WI38 (cell line): ENCODE results near the gene CCDC88C.

Experiments
- H3K4me3 ChIP-seq: 2 replicates; pipeline ENCODE4 v1.5.1; 2011; ENCODE audit warnings: low read depth, mild to moderate bottlenecking, control low read depth, low read length
- TF ChIP-seq, protein P1 (sequence below): IDR thresholded peaks from 2 replicates; pipeline ENCODE4 v1.5.1; 2012; ENCODE audit warnings: low read depth, mild to moderate bottlenecking, control low read depth, low read length

CCDC88C gene

DNA sequence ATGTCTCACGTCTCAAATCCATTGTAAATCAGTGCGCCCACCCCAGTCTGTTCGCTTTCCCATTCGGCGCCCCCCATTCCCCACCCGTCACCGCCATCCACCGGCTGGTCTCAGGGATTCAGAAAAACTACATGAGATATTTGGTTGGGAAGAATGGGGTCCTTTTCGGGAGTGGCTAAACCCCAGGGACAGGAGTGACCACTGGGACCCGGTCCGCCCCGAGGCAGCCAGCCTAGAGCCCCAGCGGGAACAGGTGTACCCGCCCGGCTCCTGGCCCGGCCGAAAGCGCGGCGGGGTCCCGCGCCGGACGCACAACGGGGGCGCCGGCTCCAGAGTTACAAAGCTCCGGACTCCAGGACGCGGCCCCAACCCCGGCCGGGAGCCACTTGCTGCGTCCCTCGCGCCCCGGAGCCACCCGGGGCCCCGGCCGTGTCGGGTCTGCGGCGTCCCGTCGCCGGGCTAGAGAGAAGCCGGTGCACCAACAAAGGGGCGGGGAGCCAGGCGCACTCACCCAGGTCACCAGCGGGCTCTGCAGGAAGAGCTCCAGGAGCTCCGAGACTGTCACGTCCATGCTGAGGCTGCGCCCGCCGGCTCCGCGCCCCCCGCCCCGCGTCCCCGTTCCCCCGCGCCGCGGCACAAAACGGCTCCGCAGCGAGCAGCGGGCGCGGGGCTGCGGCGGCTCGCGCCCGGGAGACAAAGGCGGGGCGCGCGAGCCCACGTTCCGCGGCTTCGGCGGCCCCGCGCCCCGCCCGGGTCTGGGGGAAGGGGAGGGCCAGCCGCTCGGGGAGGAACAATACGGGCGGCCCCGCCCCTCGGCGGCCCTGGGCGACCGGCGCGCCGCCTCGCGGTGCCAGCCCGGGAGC, at the start of gene CCDC88C:
Gene CCDC88C (minus strand): TSS at position 701 of the 863 bp plus-strand sequence. CDS start 130 bp downstream, at position 571.
- TF ChIP-seq, protein P1, sequence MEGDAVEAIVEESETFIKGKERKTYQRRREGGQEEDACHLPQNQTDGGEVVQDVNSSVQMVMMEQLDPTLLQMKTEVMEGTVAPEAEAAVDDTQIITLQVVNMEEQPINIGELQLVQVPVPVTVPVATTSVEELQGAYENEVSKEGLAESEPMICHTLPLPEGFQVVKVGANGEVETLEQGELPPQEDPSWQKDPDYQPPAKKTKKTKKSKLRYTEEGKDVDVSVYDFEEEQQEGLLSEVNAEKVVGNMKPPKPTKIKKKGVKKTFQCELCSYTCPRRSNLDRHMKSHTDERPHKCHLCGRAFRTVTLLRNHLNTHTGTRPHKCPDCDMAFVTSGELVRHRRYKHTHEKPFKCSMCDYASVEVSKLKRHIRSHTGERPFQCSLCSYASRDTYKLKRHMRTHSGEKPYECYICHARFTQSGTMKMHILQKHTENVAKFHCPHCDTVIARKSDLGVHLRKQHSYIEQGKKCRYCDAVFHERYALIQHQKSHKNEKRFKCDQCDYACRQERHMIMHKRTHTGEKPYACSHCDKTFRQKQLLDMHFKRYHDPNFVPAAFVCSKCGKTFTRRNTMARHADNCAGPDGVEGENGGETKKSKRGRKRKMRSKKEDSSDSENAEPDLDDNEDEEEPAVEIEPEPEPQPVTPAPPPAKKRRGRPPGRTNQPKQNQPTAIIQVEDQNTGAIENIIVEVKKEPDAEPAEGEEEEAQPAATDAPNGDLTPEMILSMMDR, result no peak
- H3K4me3 ChIP-seq, result peak within 1 kb of the TSS; percentile 32; the same call in 1 of the 2 replicates

DNA sequence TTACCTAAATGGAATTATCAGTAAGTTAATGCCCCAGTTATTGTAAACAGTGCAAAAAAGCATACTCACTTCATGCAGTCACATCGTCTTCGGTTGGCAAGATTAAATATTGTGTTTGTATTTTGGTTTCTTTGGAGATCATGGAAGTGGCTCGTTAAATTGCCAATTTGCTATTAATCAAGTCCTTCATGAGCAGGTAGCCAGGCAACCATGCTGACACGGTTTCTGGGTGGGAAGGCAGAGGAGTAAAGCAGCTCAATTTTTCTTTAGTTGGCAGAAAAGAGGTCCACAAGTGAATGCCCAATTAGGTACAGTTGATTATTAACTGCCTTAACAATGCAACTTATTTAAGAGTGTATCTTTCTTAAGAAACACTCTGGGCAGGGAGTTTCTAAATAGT, 48.6 kb upstream of the CCDC88C start:
- no peak overlapping the region for H3K4me3 ChIP-seq
- TF ChIP-seq, protein P1, result no peak

DNA sequence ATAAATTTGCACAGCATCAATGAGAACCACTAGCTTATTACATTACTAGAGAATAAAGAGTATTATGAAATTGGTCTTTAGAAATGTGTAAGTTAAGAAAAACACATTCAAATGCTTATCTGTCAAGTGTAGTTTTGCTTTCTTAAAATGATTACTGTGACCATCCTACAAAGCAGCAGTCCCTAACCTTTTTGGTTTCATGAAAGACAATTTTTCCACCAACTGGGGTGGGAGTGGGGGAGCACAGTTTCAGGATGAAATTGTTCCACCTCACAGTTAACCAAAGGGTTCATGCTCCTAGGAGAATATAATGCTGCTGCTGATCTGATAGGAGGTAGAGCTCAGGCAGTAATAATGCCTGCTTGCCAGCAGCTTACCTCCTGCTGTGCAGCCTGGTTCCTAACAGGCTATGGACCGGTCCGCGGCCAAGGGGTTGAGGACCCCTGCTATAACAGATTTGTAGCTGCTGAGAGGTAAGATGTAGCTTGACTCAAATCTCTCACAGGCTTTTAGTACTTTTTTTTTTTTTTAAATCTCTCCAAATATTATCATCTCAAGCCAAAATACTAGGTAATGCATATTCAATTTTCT, 47.1 kb upstream of the CCDC88C start:
- no peak overlapping the region for H3K4me3 ChIP-seq
- TF ChIP-seq, protein P1, result no peak

- no peak overlapping the region for H3K4me3 ChIP-seq
- TF ChIP-seq, protein P1, result no peak
These were observed 41.0 kb upstream of the CCDC88C start for GRCh38 chr14:91458612-91459011.

DNA sequence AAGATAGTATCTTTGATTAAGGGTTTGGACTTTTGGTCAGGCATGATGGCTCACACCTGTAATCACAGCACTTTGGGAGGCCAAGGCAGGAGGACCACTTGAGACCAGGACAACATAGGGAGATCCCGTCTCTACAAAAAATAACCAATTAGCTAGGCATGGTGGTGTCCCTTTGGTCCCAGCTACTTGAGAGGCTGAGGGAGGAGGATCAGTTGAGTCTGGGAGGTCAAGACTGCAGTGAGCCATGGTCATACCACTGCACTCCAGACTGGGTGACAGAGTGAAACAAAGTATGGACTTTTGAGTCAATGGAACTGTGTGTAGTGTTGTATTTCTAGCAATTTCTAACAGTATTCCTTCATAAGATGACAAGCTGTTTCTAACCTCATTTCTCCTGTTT, 38.7 kb upstream of the CCDC88C start:
- H3K4me3 ChIP-seq, result no peak overlapping the region
- TF ChIP-seq, protein P1, result no peak

DNA sequence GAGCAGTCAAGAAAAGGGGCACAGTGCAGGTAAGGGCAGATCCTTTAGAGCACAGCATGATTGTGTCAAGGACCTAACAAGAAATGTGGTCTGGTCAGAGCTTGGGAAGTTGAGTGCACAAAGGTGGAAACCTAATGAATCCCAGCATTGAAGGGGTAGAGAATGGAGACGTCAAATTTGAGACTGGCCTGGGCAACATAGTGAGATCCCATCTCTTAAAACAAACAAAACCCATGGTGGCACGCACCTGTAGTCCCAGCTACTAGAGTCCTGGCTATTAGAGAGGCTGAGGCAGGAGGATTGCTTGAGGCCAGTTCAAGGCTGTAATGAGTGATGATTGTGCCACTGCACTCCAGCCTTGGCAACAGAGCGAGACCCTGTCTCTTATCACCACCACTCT, 37.0 kb upstream of the CCDC88C start:
- H3K4me3 ChIP-seq, result no peak overlapping the region
- TF ChIP-seq, protein P1, result no peak

DNA sequence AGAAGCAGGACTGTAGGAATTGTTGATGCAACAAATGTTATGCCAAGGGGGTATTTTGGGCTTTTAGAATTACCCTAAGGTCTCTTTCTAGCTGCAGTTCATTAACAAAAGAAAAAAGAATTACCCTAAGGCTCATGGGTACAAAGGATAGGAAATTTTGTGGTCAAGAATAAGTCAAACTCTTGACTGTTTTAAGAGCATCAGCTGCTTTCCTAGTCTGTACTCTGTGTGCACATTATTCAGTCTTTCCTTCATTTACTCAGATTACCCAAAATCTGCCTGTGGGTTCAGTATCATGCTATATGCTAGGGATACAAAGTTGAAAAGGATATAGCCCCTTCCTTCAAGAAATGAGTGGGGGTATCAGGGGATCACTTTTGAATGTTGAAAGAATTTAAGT, 36.5 kb upstream of the CCDC88C start:
- TF ChIP-seq, protein P1, result no peak
- no peak overlapping the region for H3K4me3 ChIP-seq
